Heart right ventricle (tissue), 16 donors: ENCODE data around the gene ANXA3. TPM values are rescaled to one million over a fixed set of nuclear protein-coding genes. Genes with fewer than 3 reads are reported as not detected.

Source experiments
- ATAC-seq, 8 donors: fragments of 200-7000 bp; cut with Tn5 transposase; one replicate each; pipeline ENCODE4 v1.9.1; 2020; ENCODE audit warnings: mild to moderate bottlenecking in 8 of 8, moderate library complexity in 8 of 8, moderate number of reproducible peaks in 1 of 8
- DNase-seq, 2 donors: peaks; one replicate each; pipeline ENCODE4 v3.0.0-alpha.2; 2020
- H3K27ac ChIP-seq, 10 donors: fragments of 200-600 bp; sonication (generic) in 2 of 10; one replicate each; pipeline versions ENCODE4 v1.5.0 to v1.8.0; 2020 to 2022; ENCODE audit warnings: mild to moderate bottlenecking in 3 of 10
- H3K27me3 ChIP-seq, 7 donors: fragments of 200-600 bp; one replicate each; pipeline ENCODE4 v1.8.0; 2021 to 2022; ENCODE audit warnings: mild to moderate bottlenecking in 2 of 7
- H3K36me3 ChIP-seq, 9 donors: fragments of 200-600 bp; sonication (generic) in 1 of 9; one replicate each; pipeline versions ENCODE4 v1.5.0 to v1.8.0; 2020 to 2022; ENCODE audit warnings: mild to moderate bottlenecking in 2 of 9
- H3K4me1 ChIP-seq, 9 donors: fragments of 200-600 bp; sonication (generic) in 1 of 9; one replicate each; pipeline versions ENCODE4 v1.5.0 to v1.8.0; 2020 to 2022; ENCODE audit warnings: mild to moderate bottlenecking in 4 of 9
- H3K4me3 ChIP-seq, 10 donors: fragments of 200-600 bp; sonication (generic) in 2 of 10; one replicate each; pipeline versions ENCODE4 v1.5.0 to v1.8.0; 2020 to 2022; ENCODE audit warnings: mild to moderate bottlenecking in 7 of 10, moderate library complexity in 2 of 10
- H3K9me3 ChIP-seq, 11 donors: fragments of 200-600 bp in 10 of 11; sonication (generic) in 2 of 11; one replicate each; pipeline versions ENCODE4 v1.5.0 to v1.8.0; 2013 to 2022; ENCODE audit warnings: mild to moderate bottlenecking in 2 of 11, control low read depth in 1 of 11, moderate library complexity in 1 of 11
- WGBS, 2 donors: extraction: QIAGEN DNeasy Blood & Tissue Kit; methylation state at CpG; one replicate each; pipeline ENCODE4 v1.1.7; 2013; ENCODE audit warnings: inconsistent platforms in 1 of 2; 5-methylcytosine and 5-hydroxymethylcytosine counted together
- intact Hi-C, 10 donors: fragments of 100-400 bp; cut with DNase I; formaldehyde crosslinking; loops; one replicate each; pipeline versions ENCODE4 v1.11.1 to v1.14.2; 2022
- polyA plus RNA-seq, 2 donors: library from polyadenylated mRNA; stranded (reverse); fragments of 200-250 nt; gene quantifications; one replicate each; pipeline ENCODE4 v1.2.3, GENCODE V29; 2013
- total RNA-seq, 10 donors: library from RNA; stranded (reverse); fragmentation: NEBNext Ultra II Directional in 3 of 10; extraction: Animal tissue kit (Norgen Biotek cat#: 25700) in 3 of 10; gene quantifications; one replicate each; pipeline versions ENCODE4 v1.2.1 to v1.2.4, GENCODE V29; 2021 to 2023
- TF ChIP-seq, protein P1 (sequence below), 9 donors: fragments of 200-600 bp; sonication (generic) in 2 of 9; IDR thresholded peaks; one replicate each; pipeline versions ENCODE4 v1.5.0 to v1.8.0; 2021 to 2022; ENCODE audit warnings: antibody characterized with exemption in 9 of 9, mild to moderate bottlenecking in 5 of 9, moderate library complexity in 1 of 9
- donor health status: Arrhythmogenic right ventricular cardiomyopathy.
- donor health status: ischemic (EF 13 %, LVEDD 7.1; RV severe dilation, severe dysfunction).
- donor health status: healthy with polysubstance abuse.
- donor health status: DM: no; HTN: yes; CAD: no.
- donor health status: DM: no; HTN: no; CAD: no.
- donor health status: ischemic (EF 25% LVEDD 6.9; RV normal size, moderate dysfunction).
- donor health status: ischemic (EF 25% LVEDD 5.7; RV mildly dilated, moderate dysfunction).
- donor health status: healthy.
- donor health status: DM: yes; HTN: yes; CAD: no.
- donor health status: Ischemic cardiomyopathy.
- donor health status: ischemic (EF 35%, LVEDD 5.7; RV mildly dilated, moderate dysfunction).
- donor health status: nonischemic (EF 11% LVEDD 7.7; RV severe dilation, severe dysfunction).
- donor health status: DM: yes; HTN: yes; CAD: no.
- donor health status: PGD.
- donor health status: ischemic (EF 29% LVEDD 5.4; RV normal size, mild dysfunction).
- donor health status: nonischemic (EF 23%, LVEDD 6.1; RV moderate dilation, normal function).

ANXA3 gene
- total and polyA plus RNA-seq, 12 donors = 10.2 to 181 (median 19.3) TPM

- H3K4me3 ChIP-seq = no peak overlapping the region
- peaks cover 0 to 81% (median 4%) of the 10 kb centered on the region in 9 donors for H3K36me3 ChIP-seq
- DNase-seq (no peak), ATAC-seq (no peak)
- H3K4me1 ChIP-seq = peaks cover 0 to 26% (median 18%) of the 10 kb centered on the region in 9 donors
- H3K9me3 ChIP-seq = no peaks in the 10 kb centered on the region
- no peaks in the 10 kb centered on the region for H3K27me3 ChIP-seq
- TF ChIP-seq, protein P1, sequence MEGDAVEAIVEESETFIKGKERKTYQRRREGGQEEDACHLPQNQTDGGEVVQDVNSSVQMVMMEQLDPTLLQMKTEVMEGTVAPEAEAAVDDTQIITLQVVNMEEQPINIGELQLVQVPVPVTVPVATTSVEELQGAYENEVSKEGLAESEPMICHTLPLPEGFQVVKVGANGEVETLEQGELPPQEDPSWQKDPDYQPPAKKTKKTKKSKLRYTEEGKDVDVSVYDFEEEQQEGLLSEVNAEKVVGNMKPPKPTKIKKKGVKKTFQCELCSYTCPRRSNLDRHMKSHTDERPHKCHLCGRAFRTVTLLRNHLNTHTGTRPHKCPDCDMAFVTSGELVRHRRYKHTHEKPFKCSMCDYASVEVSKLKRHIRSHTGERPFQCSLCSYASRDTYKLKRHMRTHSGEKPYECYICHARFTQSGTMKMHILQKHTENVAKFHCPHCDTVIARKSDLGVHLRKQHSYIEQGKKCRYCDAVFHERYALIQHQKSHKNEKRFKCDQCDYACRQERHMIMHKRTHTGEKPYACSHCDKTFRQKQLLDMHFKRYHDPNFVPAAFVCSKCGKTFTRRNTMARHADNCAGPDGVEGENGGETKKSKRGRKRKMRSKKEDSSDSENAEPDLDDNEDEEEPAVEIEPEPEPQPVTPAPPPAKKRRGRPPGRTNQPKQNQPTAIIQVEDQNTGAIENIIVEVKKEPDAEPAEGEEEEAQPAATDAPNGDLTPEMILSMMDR (IDR thresholded peaks at IDR 0.05) = no peak
- intact Hi-C loops = no loop called here
- 87 to 88% methylated on average over 4 of the region's 4 CpGs for WGBS, 2 donors
- no peak overlapping the region for H3K27ac ChIP-seq
Observed at GRCh38 chr4:78599147-78599546, 47.6 kb downstream of the ANXA3 start.

DNA sequence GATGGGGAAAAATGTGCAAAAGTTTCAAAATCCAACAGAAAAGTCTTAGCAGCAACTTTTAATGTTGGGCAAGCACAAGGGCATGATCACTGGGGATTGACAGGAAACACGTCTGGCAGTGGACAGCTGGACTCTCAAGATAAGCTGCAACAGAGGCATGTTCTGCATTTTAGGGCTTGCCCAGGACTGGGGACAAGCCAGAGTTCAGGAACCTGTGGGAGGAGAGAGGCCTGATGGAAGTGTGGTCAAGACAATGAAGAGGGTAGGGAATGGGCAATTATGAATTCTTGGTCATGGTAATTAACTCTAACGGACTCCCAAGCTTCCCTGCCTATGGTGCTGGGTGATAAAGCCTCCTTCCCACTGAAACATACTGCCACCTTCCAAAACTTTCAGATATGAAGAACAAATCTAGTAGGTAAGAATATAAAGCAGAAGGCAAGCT lies 48.4 kb downstream of the ANXA3 start:
- H3K27ac ChIP-seq = no peak overlapping the region
- H3K9me3 ChIP-seq = no peaks in the 10 kb centered on the region
- H3K4me1 ChIP-seq = peaks cover 0 to 26% (median 18%) of the 10 kb centered on the region in 9 donors
- H3K27me3 ChIP-seq = no peaks in the 10 kb centered on the region
- TF ChIP-seq, protein P1 (IDR thresholded peaks at IDR 0.05) = no peak
- ATAC-seq (peak; percentile 49 to 89 (median 72)), DNase-seq (peak in 1 of 2 donors; percentile 34)
- 17 to 42% methylated on average over 2 of the region's 2 CpGs for WGBS, 2 donors
- peaks cover 0 to 84% (median 4%) of the 10 kb centered on the region in 9 donors for H3K36me3 ChIP-seq
- intact Hi-C loops = loop anchor here in 1 of 10 donors (10.0 kb wide), 1 partner anchor 645 kb away; no protein-coding TSS in a partner anchor
- H3K4me3 ChIP-seq = no peak overlapping the region

DNA sequence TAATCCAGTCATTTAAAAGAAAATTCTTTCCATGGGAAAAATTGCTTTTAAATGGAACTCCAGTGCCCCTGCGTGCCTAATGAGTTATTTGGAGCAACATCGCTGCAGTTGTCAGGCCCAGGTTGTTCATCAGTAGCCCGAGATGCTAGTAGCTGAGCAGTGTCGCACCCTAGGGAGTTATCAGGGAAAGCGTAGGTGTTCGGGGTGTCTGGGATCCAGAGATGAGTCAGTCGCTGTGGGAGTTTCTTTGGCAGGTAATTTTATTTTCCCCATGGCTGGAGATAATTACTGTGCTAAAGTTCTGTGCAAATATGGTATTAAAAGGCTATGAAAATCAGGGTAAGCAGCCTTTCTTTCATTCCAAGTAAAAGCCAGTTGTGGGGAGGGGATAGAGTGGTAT lies 49.4 kb downstream of the ANXA3 start:
- Histone ChIP-seq H3K36me3 (peaks cover 0 to 85% (median 4%) of the 10 kb centered on the region in 9 donors), H3K4me3 (no peak overlapping the region), H3K27ac (no peak overlapping the region), H3K27me3 (no peaks in the 10 kb centered on the region), H3K4me1 (peaks cover 0 to 26% (median 18%) of the 10 kb centered on the region in 9 donors), H3K9me3 (no peaks in the 10 kb centered on the region)
- DNase-seq = peak in 1 of 2 donors; percentile 20
- peak in 4 of 8 donors; percentile 39 to 75 (median 62) for ATAC-seq
- TF ChIP-seq, protein P1 (IDR thresholded peaks at IDR 0.05) = no peak
- intact Hi-C loops = loop anchor here in 1 of 10 donors (10.0 kb wide), 1 partner anchor 646 kb away; no protein-coding TSS in a partner anchor
- WGBS, 2 donors = 65 to 73% methylated on average over 7 of the region's 7 CpGs

DNA sequence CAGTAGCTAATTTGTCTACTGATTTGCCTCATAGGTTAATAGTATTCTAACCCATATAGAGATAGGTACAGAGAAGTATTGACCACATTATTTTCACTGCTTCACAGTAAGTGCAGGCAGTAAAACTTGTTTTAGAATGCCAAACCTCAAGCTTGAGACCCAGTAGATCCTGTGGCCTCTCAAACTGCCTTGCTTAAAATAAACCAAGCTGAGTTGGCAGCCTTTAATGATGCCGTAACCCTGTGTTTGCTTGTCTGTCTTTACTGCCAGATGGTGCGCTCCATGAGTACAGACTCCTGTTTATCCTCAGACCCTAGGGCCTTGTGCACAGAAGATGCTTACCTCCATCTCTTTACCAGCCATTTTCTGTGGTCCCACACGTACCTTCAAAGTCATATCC lies 50.8 kb downstream of the ANXA3 start:
- Histone ChIP-seq H3K9me3 (no peaks in the 10 kb centered on the region), H3K27ac (peak overlapping the region in 6 of 10 donors; percentile 21 to 81 (median 54)), H3K4me1 (peaks cover 0 to 26% (median 18%) of the 10 kb centered on the region in 9 donors), H3K4me3 (no peak overlapping the region), H3K27me3 (no peaks in the 10 kb centered on the region), H3K36me3 (peaks cover 0 to 81% (median 4%) of the 10 kb centered on the region in 9 donors)
- intact Hi-C loops = loop anchor here in 1 of 10 donors (10.0 kb wide), 1 partner anchor 648 kb away; no protein-coding TSS in a partner anchor
- ATAC-seq = peak; percentile 71 to 88 (median 80)
- peak in 1 of 2 donors; percentile 21 for DNase-seq
- 48 to 65% methylated on average over 3 of the region's 3 CpGs for WGBS, 2 donors
- TF ChIP-seq, protein P1 (IDR thresholded peaks at IDR 0.05) = no peak
